Mammary epithelial cell (primary cell): ENCODE data around the gene SLC17A4.
"Not testable (repeated sequence)": the region's sequence is repeated elsewhere in the genome, so short reads cannot be mapped to it uniquely, and the experiment has no call there.

Experiments used
- CTCF ChIP-seq, 2 donors: IDR thresholded peaks in 1 of 2; conservative IDR thresholded peaks in 1 of 2; 2 replicates each; pipeline ENCODE4 v1.5.1; 2011 to 2012; ENCODE audit warnings: inconsistent platforms in 2 of 2, low read length in 2 of 2, mild to moderate bottlenecking in 2 of 2, control low read depth in 1 of 2, low read depth in 1 of 2; ENCODE audit not compliant: insufficient read depth in 1 of 2; ENCODE audit errors: extremely low read depth in 1 of 2
- EZH2 ChIP-seq: IDR thresholded peaks from 2 replicates; pipeline ENCODE4 v1.6.1; 2012; ENCODE audit warnings: low read length, inconsistent platforms, borderline replicate concordance

GRCh38 chr6:25748601-25749517 lies 5.7 kb upstream of the SLC17A4 start:
- not testable (repeated sequence) for TF ChIP-seq CTCF (conservative IDR thresholded peaks at IDR 0.05 in 1 of 2, IDR thresholded peaks at IDR 0.05 in 1 of 2; ENCODE audit: extremely low read depth in 1 of 2, insufficient read depth in 1 of 2, low read depth in 1 of 2, low read length in 2 of 2); EZH2
